IgD-negative memory B cell (primary cell): ENCODE measurements around the gene ATF7. TPM values are rescaled to one million over a fixed set of nuclear protein-coding genes. Genes with fewer than 3 reads are reported as not detected.

Experiments
- H3K27ac Mint-ChIP-seq, 3 donors: one replicate each; pipeline ENCODE4 v1.8.0; 2020 to 2022; ENCODE audit warnings: mild to moderate bottlenecking in 3 of 3, mixed read lengths in 3 of 3, moderate library complexity in 1 of 3
- H3K27me3 Mint-ChIP-seq: one replicate; pipeline ENCODE4 v1.8.0; 2021; ENCODE audit warnings: mixed read lengths
- H3K36me3 Mint-ChIP-seq: one replicate; pipeline ENCODE4 v1.8.0; 2020; ENCODE audit warnings: mild to moderate bottlenecking, mixed read lengths
- H3K4me1 Mint-ChIP-seq, 3 donors: one replicate each; pipeline ENCODE4 v1.8.0; 2020 to 2022; ENCODE audit warnings: mixed read lengths in 3 of 3, mild to moderate bottlenecking in 1 of 3
- H3K4me3 Mint-ChIP-seq, 4 donors: one replicate each; pipeline ENCODE4 v1.8.0; 2020 to 2022; ENCODE audit warnings: mild to moderate bottlenecking in 4 of 4, mixed read lengths in 4 of 4, moderate library complexity in 3 of 4
- H3K9me3 Mint-ChIP-seq, 3 donors: one replicate each; pipeline ENCODE4 v1.8.0; 2020 to 2021; ENCODE audit warnings: mixed read lengths in 3 of 3, mild to moderate bottlenecking in 1 of 3
- polyA plus RNA-seq: library from polyadenylated mRNA; unstranded; fragments of 300-500 nt; fragmentation: Illumina TruSeq; gene quantifications from one replicate; pipeline ENCODE4 v1.2.3, GENCODE V29; 2021

ATF7 gene
- polyA plus RNA-seq, 1 donor from 2014 or later: 14.4 TPM

DNA sequence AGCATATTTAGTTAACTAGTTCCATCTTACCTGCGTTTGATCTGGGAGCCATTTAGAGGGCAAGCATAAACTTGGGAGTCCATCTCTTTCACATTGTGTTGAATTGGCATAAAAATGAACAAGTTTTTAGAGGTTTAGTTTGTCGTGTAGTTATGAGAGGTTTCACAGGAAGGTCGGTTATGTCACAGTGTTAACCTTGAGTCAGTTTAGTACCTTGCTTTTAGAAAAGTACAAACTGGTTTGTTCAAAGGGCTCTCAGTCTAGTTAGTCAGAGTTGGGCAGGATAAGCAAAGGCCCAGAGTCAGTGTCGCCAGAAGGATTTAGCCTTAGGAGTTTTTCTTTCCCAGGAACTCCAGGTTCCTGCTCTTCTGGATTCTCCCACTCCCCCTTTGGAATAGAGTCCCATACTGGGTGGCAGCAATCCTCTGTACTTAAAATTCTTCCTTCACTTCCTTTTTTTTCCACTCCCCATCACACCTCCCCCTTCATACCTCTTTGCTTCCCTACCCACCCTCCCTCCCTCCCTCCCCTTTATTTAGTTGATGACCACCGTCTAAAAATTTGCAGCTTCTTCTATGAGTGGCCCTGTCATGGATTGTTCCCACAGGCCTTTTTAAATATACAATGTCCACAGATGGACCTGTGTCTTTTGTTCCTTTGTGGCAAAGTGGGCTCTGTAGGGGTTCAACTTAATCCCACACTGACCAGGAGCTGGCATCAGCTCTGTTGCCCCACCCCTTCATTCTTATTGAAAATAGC is 162.2 kb downstream of the ATF7 start:
- H3K9me3 Mint-ChIP-seq: no peaks in the 10 kb centered on the region
- no peak overlapping the region for H3K4me3 Mint-ChIP-seq
- peak overlapping the region in 1 of 3 donors; percentile 56 for H3K27ac Mint-ChIP-seq
- peaks cover 0 to 15% (median 6%) of the 10 kb centered on the region in 3 donors for H3K4me1 Mint-ChIP-seq
- H3K36me3 Mint-ChIP-seq: peaks cover 2% of the 10 kb centered on the region
- H3K27me3 Mint-ChIP-seq: no peaks in the 10 kb centered on the region

- Mint-ChIP-seq H3K9me3 (no peaks in the 10 kb centered on the region), H3K36me3 (peaks cover 2% of the 10 kb centered on the region), H3K4me3 (no peak overlapping the region), H3K4me1 (peaks cover 0 to 15% (median 3%) of the 10 kb centered on the region in 3 donors), H3K27me3 (no peaks in the 10 kb centered on the region), H3K27ac (no peak overlapping the region)
Measured at GRCh38 chr12:53462935-53463334, 163.2 kb downstream of the ATF7 start.

GRCh38 chr12:53461591-53461990 is 164.6 kb downstream of the ATF7 start:
- Mint-ChIP-seq H3K27ac (no peak overlapping the region), H3K9me3 (no peaks in the 10 kb centered on the region), H3K4me3 (no peak overlapping the region), H3K27me3 (no peaks in the 10 kb centered on the region), H3K4me1 (peaks cover 0 to 15% (median 3%) of the 10 kb centered on the region in 3 donors), H3K36me3 (peaks cover 2% of the 10 kb centered on the region)

- Mint-ChIP-seq H3K36me3 (no peaks in the 10 kb centered on the region), H3K9me3 (no peaks in the 10 kb centered on the region), H3K4me1 (peaks cover 0 to 15% (median 3%) of the 10 kb centered on the region in 3 donors), H3K4me3 (peak overlapping the region in 1 of 4 donors; percentile 34), H3K27me3 (no peaks in the 10 kb centered on the region), H3K27ac (peak overlapping the region in 2 of 3 donors; percentile 46 to 67)
Measured at GRCh38 chr12:53461059-53461458, 165.1 kb downstream of the ATF7 start.

DNA sequence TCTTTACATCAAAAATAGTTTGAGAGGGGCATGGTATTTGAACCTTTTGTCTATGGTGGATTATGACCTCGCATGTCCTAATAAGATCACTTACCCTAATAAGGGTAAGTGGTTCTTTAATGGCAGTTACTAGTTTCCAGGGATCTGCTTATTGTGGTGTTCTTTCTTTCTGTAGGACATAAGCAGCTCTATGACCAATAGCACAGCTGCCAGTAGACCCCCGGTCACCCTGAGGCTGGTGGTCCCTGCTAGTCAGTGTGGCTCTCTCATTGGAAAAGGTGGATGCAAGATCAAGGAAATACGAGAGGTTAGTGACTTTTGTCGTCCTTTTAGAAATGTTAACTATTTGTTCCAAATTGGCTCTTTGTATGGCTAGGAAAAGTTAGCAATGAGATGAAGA is 167.1 kb downstream of the ATF7 start:
- Mint-ChIP-seq H3K4me3 (no peak overlapping the region), H3K4me1 (peaks cover 7 to 22% (median 10%) of the 10 kb centered on the region in 3 donors), H3K36me3 (peaks cover 4% of the 10 kb centered on the region), H3K27me3 (no peaks in the 10 kb centered on the region), H3K9me3 (no peaks in the 10 kb centered on the region), H3K27ac (no peak overlapping the region)

Other genes starting within 250 kb of the ATF7 start
- 9.1 TPM for gene SP1, start 246.2 kb downstream of the ATF7 start, polyA plus RNA-seq
- gene AMHR2, start 202.5 kb downstream of the ATF7 start, polyA plus RNA-seq: not detected
- gene PRR13, start 184.6 kb downstream of the ATF7 start, polyA plus RNA-seq: 689 TPM
- 111 TPM for gene PCBP2, start 174.3 kb downstream of the ATF7 start, polyA plus RNA-seq
- gene MAP3K12, start 126.9 kb downstream of the ATF7 start, polyA plus RNA-seq: 1.4 TPM
- gene TARBP2, start 125.1 kb downstream of the ATF7 start, polyA plus RNA-seq: 20.8 TPM
- not detected for gene NPFF, start 118.9 kb downstream of the ATF7 start, polyA plus RNA-seq
- 707 TPM for gene ATP5MC2, start 49.7 kb upstream of the ATF7 start, polyA plus RNA-seq
- gene CALCOCO1, start 101.1 kb upstream of the ATF7 start, polyA plus RNA-seq: 52.0 TPM
- not detected for gene CISTR, start 125.6 kb upstream of the ATF7 start, polyA plus RNA-seq